Left lung (tissue), 10 donors: ENCODE results near the gene PTPN23. TPM values are rescaled to one million over a fixed set of nuclear protein-coding genes. Genes with fewer than 3 reads are reported as not detected.
A peak's percentile ranks its signal among the peaks of the same experiment; 100 is the strongest.

Experiments
- ATAC-seq: fragments of 200-7000 bp; cut with Tn5 transposase; one replicate; pipeline ENCODE4 v1.9.1; 2020; ENCODE audit warnings: moderate library complexity
- DNase-seq, 4 donors: peaks; one replicate each; pipeline ENCODE4 v3.0.0-alpha.2; 2013 to 2020
- H3K27ac ChIP-seq, 2 donors: fragments of 200-600 bp; sonication (generic) in 1 of 2; one replicate each; pipeline versions ENCODE4 v1.5.0 to v1.8.0; 2020 to 2021
- H3K27me3 ChIP-seq, 2 donors: fragments of 200-600 bp; sonication (generic) in 1 of 2; one replicate each; pipeline versions ENCODE4 v1.5.0 to v1.8.0; 2020 to 2021
- H3K36me3 ChIP-seq, 2 donors: fragments of 200-600 bp; sonication (generic) in 1 of 2; one replicate each; pipeline versions ENCODE4 v1.5.0 to v1.8.0; 2020 to 2021
- H3K4me1 ChIP-seq, 2 donors: fragments of 200-600 bp; one replicate each; pipeline ENCODE4 v1.8.0; 2021
- H3K4me3 ChIP-seq, 2 donors: fragments of 200-600 bp; sonication (generic) in 1 of 2; one replicate each; pipeline versions ENCODE4 v1.5.0 to v1.8.0; 2020 to 2021; ENCODE audit warnings: mild to moderate bottlenecking in 1 of 2
- H3K9me3 ChIP-seq, 2 donors: fragments of 200-600 bp; sonication (generic) in 1 of 2; one replicate each; pipeline versions ENCODE4 v1.5.0 to v1.8.0; 2020 to 2021
- CTCF ChIP-seq, 2 donors: fragments of 200-600 bp; sonication (generic) in 1 of 2; IDR thresholded peaks; one replicate each; pipeline versions ENCODE4 v1.5.0 to v1.8.0; 2021; ENCODE audit warnings: antibody characterized with exemption in 2 of 2
- intact Hi-C, 2 donors: fragments of 100-400 bp; cut with DNase I; formaldehyde crosslinking; loops; one replicate each; pipeline versions ENCODE4 v1.11.2 to v1.14.2; 2022
- polyA plus RNA-seq, 6 donors: library from polyadenylated mRNA; unstranded; fragments of 120-200 nt; gene quantifications; one replicate each; pipeline ENCODE4 v1.2.1, GENCODE V29; 2013; ENCODE audit not compliant: insufficient read length in 6 of 6
- total RNA-seq, 2 donors: library from RNA; stranded (reverse); fragmentation: NEBNext Ultra II Directional; extraction: Animal tissue kit (Norgen Biotek cat#: 25700); gene quantifications; one replicate each; pipeline ENCODE4 v1.2.1, GENCODE V29; 2021
- donor health status: DM: no; HTN: yes; CAD: no.
- donor health status: DM: no; HTN: no; CAD: no.

The PTPN23 gene
- total and polyA plus RNA-seq, 8 donors = 19.9 to 53.5 (median 25.6) TPM

GRCh38 chr3:47419083-47420043, 38.5 kb downstream of the PTPN23 start:
- Histone ChIP-seq H3K27ac (no peak overlapping the region), H3K9me3 (no peaks in the 10 kb centered on the region), H3K4me3 (no peak overlapping the region), H3K4me1 (peaks cover 9 to 20% of the 10 kb centered on the region in 2 donors), H3K36me3 (peaks cover 0 to 85% of the 10 kb centered on the region in 2 donors), H3K27me3 (no peaks in the 10 kb centered on the region)
- DNase-seq (no peak), ATAC-seq (no peak)
- no peak for TF ChIP-seq CTCF (IDR thresholded peaks at IDR 0.05)
- intact Hi-C loops = loop anchor here (5.0 to 10.0 kb wide), 2 partner anchors 55 to 58 kb away; partner anchors contain the start of gene SCAP (in 2 of the 2)

GRCh38 chr3:47420044-47420430, 39.2 kb downstream of the PTPN23 start:
- ATAC-seq (no peak), DNase-seq (no peak)
- no peak for TF ChIP-seq CTCF (IDR thresholded peaks at IDR 0.05)
- H3K4me1 ChIP-seq = peaks cover 9 to 20% of the 10 kb centered on the region in 2 donors
- H3K9me3 ChIP-seq = no peaks in the 10 kb centered on the region
- H3K36me3 ChIP-seq = peaks cover 0 to 85% of the 10 kb centered on the region in 2 donors
- H3K4me3 ChIP-seq = no peak overlapping the region
- intact Hi-C loops = loop anchor here (5.0 to 10.0 kb wide), 2 partner anchors 55 to 57 kb away; partner anchors contain the start of gene SCAP (in 2 of the 2)
- H3K27ac ChIP-seq = no peak overlapping the region
- H3K27me3 ChIP-seq = no peaks in the 10 kb centered on the region

GRCh38 chr3:47420511-47421484, 40.0 kb downstream of the PTPN23 start:
- intact Hi-C loops = loop anchor here (5.0 to 10.0 kb wide), 2 partner anchors 54 to 57 kb away; partner anchors contain the start of gene SCAP (in 2 of the 2)
- H3K36me3 ChIP-seq = peaks cover 0 to 85% of the 10 kb centered on the region in 2 donors
- H3K4me3 ChIP-seq = no peak overlapping the region

More at GRCh38 chr3:47420511-47421484, 40.0 kb downstream of the PTPN23 start:
- H3K27me3 ChIP-seq = no peaks in the 10 kb centered on the region
- H3K27ac ChIP-seq = peak overlapping the region; percentile 39 to 64
- ATAC-seq = peak; percentile 92
- peak; percentile 91 to 94 for TF ChIP-seq CTCF (IDR thresholded peaks at IDR 0.05)
- H3K4me1 ChIP-seq = peaks cover 9 to 20% of the 10 kb centered on the region in 2 donors
- DNase-seq = peak; percentile 72 to 88 (median 84)
- no peaks in the 10 kb centered on the region for H3K9me3 ChIP-seq
